ENCODE results near the gene RET. TPM values are rescaled to one million over a fixed set of nuclear protein-coding genes. Genes with fewer than 3 reads are reported as not detected.

The RET gene
- total and polyA plus RNA-seq, 2 of the 8 experiments (the other 6 are each of a cell fraction or from before 2014, with no cell fraction given), result 6.7 to 8.4 TPM

DNA sequence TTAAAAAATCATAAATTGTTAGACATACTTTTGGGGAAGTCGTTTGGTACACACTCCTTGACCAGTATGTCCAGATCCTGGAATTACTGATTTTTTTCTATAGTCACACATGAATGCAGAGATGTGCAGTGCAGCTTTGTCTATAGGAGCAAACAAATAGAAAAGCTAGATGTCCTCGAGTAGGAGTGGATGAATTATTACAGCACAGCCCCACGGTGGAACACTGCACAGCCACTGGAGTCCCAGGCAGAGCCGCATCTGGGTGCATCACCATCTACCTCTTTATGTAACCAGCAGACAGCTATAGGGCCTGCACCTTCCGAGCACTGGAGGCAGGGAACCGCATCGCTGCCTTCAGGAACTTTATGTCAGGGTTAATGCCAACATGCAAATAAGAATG lies 17.0 kb upstream of the RET start (continued):
- TF ChIP-seq, protein P1, sequence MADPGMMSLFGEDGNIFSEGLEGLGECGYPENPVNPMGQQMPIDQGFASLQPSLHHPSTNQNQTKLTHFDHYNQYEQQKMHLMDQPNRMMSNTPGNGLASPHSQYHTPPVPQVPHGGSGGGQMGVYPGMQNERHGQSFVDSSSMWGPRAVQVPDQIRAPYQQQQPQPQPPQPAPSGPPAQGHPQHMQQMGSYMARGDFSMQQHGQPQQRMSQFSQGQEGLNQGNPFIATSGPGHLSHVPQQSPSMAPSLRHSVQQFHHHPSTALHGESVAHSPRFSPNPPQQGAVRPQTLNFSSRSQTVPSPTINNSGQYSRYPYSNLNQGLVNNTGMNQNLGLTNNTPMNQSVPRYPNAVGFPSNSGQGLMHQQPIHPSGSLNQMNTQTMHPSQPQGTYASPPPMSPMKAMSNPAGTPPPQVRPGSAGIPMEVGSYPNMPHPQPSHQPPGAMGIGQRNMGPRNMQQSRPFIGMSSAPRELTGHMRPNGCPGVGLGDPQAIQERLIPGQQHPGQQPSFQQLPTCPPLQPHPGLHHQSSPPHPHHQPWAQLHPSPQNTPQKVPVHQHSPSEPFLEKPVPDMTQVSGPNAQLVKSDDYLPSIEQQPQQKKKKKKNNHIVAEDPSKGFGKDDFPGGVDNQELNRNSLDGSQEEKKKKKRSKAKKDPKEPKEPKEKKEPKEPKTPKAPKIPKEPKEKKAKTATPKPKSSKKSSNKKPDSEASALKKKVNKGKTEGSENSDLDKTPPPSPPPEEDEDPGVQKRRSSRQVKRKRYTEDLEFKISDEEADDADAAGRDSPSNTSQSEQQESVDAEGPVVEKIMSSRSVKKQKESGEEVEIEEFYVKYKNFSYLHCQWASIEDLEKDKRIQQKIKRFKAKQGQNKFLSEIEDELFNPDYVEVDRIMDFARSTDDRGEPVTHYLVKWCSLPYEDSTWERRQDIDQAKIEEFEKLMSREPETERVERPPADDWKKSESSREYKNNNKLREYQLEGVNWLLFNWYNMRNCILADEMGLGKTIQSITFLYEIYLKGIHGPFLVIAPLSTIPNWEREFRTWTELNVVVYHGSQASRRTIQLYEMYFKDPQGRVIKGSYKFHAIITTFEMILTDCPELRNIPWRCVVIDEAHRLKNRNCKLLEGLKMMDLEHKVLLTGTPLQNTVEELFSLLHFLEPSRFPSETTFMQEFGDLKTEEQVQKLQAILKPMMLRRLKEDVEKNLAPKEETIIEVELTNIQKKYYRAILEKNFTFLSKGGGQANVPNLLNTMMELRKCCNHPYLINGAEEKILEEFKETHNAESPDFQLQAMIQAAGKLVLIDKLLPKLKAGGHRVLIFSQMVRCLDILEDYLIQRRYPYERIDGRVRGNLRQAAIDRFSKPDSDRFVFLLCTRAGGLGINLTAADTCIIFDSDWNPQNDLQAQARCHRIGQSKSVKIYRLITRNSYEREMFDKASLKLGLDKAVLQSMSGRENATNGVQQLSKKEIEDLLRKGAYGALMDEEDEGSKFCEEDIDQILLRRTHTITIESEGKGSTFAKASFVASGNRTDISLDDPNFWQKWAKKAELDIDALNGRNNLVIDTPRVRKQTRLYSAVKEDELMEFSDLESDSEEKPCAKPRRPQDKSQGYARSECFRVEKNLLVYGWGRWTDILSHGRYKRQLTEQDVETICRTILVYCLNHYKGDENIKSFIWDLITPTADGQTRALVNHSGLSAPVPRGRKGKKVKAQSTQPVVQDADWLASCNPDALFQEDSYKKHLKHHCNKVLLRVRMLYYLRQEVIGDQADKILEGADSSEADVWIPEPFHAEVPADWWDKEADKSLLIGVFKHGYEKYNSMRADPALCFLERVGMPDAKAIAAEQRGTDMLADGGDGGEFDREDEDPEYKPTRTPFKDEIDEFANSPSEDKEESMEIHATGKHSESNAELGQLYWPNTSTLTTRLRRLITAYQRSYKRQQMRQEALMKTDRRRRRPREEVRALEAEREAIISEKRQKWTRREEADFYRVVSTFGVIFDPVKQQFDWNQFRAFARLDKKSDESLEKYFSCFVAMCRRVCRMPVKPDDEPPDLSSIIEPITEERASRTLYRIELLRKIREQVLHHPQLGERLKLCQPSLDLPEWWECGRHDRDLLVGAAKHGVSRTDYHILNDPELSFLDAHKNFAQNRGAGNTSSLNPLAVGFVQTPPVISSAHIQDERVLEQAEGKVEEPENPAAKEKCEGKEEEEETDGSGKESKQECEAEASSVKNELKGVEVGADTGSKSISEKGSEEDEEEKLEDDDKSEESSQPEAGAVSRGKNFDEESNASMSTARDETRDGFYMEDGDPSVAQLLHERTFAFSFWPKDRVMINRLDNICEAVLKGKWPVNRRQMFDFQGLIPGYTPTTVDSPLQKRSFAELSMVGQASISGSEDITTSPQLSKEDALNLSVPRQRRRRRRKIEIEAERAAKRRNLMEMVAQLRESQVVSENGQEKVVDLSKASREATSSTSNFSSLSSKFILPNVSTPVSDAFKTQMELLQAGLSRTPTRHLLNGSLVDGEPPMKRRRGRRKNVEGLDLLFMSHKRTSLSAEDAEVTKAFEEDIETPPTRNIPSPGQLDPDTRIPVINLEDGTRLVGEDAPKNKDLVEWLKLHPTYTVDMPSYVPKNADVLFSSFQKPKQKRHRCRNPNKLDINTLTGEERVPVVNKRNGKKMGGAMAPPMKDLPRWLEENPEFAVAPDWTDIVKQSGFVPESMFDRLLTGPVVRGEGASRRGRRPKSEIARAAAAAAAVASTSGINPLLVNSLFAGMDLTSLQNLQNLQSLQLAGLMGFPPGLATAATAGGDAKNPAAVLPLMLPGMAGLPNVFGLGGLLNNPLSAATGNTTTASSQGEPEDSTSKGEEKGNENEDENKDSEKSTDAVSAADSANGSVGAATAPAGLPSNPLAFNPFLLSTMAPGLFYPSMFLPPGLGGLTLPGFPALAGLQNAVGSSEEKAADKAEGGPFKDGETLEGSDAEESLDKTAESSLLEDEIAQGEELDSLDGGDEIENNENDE (IDR thresholded peaks at IDR 0.05; ENCODE audit: insufficient replicate concordance, low read length), result no peak
- TF ChIP-seq KDM4A (IDR thresholded peaks at IDR 0.05; ENCODE audit: low read depth, low read length, severe bottlenecking) (no peak), CTCF (IDR thresholded peaks at IDR 0.05; ENCODE audit: control extremely low read depth in 1 of 3, insufficient read depth in 1 of 3, low read depth in 1 of 3, low read length in 3 of 3) (no peak)
- TF ChIP-seq, protein P2, sequence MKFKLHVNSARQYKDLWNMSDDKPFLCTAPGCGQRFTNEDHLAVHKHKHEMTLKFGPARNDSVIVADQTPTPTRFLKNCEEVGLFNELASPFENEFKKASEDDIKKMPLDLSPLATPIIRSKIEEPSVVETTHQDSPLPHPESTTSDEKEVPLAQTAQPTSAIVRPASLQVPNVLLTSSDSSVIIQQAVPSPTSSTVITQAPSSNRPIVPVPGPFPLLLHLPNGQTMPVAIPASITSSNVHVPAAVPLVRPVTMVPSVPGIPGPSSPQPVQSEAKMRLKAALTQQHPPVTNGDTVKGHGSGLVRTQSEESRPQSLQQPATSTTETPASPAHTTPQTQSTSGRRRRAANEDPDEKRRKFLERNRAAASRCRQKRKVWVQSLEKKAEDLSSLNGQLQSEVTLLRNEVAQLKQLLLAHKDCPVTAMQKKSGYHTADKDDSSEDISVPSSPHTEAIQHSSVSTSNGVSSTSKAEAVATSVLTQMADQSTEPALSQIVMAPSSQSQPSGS (IDR thresholded peaks at IDR 0.05; ENCODE audit: low read length), result no peak

All from H1 (cell line).